Esophagus squamous epithelium (tissue), 4 donors: ENCODE measurements around the gene RALGAPB.

Experiments used
- CTCF ChIP-seq, 6 experiments: fragments of 450-650 bp in 4 of 6; fragments of 200-600 bp in 2 of 6; sonication (generic) in 2 of 6; IDR thresholded peaks; one replicate each; pipeline ENCODE4 v1.5.1; 2016 to 2019; ENCODE audit warnings: antibody characterized with exemption in 6 of 6, mild to moderate bottlenecking in 4 of 6, moderate library complexity in 4 of 6
- POLR2A ChIP-seq, 4 donors: fragments of 450-650 bp; IDR thresholded peaks; one replicate each; pipeline ENCODE4 v1.6.1; 2017; ENCODE audit warnings: antibody characterized with exemption in 4 of 4, mild to moderate bottlenecking in 4 of 4, moderate library complexity in 3 of 4

DNA sequence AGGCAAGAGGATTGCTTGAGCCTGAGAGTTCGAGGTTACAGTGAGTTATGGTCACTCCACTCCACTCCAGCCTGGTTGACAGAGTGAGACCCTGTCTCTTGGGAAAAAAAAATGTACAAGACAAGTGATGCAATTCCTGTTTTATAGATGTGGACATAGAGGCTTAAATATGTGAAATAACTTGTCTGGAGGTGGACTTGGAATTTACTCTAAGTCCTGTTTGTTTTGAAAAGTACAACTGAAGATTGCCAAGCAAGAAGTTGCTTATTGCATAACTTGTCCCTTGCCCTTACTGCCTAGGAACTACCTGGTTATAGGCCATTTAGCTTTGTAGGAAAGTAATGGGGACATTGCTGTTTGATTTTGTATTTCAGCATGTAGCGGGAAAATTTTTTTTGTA, 82.3 kb downstream of the RALGAPB start:
- TF ChIP-seq CTCF (IDR thresholded peaks at IDR 0.05) (no peak), POLR2A (IDR thresholded peaks at IDR 0.05) (no peak)
